Measurements from ENCODE around the gene KDM4B. TPM values are rescaled to one million over a fixed set of nuclear protein-coding genes. Genes with fewer than 3 reads are reported as not detected.
A peak's percentile ranks its signal among the peaks of the same experiment; 100 is the strongest.
"Not testable (repeated sequence)": the region's sequence is repeated elsewhere in the genome, so short reads cannot be mapped to it uniquely, and the experiment has no call there.

KDM4B gene
- total RNA-seq, 2 experiments from 2014 or later: 33.9 to 35.8 TPM

DNA sequence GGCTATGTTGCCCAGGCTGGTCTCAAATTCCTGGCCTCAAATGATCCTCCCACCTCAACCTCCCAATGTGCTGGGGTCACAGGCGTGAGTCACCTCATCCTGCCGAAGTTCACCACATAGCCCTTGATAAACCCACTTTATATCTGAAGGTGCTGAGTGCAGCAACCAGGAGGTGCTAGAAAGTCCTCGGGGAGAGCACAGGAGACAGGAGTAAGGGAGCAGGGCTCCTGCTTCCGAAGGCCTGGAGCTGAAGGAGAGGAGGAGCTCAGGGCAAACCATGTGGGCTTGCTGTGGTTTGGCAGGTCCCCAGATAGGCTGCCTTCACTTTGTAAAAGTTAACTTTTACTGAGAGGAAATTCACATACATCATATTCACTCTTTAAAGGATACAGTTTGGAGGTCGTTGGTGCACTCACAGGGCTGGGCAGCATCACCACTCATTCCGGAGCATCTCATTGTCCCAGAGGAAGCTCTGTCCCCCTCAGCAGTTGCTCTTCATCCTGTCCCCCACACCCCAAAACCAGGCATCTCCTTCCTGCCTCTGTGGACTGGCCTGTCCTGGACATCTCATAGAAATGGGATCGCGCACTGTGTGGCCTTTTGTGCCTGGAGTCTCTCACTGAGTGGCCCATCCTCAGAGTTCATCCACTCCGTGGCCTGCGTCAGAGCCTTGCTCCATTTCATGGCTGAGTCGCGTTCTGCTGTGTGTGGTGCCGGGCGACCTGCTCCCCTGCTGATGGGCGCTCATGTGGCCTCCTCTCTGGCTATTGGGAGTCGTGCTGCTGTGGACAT lies 49.5 kb downstream of the KDM4B start:
- DNase-seq (no peak), ATAC-seq (no peak)
- no peaks in the 10 kb centered on the region for H3K9me3 Mint-ChIP-seq (ENCODE audit: low read depth)
- no peaks in the 10 kb centered on the region for H3K27me3 Mint-ChIP-seq
- H3K4me3 Mint-ChIP-seq: no peak overlapping the region
- peaks cover 5% of the 10 kb centered on the region for H3K36me3 Mint-ChIP-seq (ENCODE audit: low read depth)
- no peak overlapping the region for H3K27ac Mint-ChIP-seq
- ChIA-PET POLR2A (no interaction called here), CTCF (interaction anchor here (0.6 kb wide), 2 partner anchors 10 to 30 kb away, joined by 3 read pairs; no protein-coding TSS in a partner anchor)
- peaks cover 2% of the 10 kb centered on the region for H3K4me1 Mint-ChIP-seq
- intact Hi-C loops (cut with DNase I, micrococcal nuclease): no loop called here

DNA sequence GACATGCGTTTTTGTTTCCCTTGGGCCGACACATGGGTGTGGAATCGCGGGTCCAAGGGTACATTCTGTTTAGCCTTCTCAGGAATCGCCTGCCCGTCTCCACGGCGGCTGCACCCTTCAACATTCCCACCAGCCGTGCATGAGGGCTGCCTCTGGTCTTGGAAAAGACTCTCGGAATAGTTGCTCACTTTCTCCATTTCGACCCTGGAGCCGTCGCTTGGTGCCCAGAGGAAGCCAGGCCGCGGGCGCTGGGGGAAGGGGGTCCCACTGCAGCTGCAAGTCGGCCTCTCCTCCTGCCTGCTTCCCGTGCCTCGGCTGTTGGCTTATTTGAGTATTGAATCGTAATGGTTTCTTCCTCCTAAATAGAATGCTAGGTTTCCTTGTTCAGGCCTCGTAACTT lies 51.5 kb downstream of the KDM4B start:
- peaks cover 5% of the 10 kb centered on the region for H3K36me3 Mint-ChIP-seq (ENCODE audit: low read depth)
- CTCF ChIA-PET: interaction anchor here (0.8 kb wide), 1 partner anchor 10 kb away, joined by 4 read pairs; no protein-coding TSS in a partner anchor
- ATAC-seq (no peak), DNase-seq (no peak)
- H3K9me3 Mint-ChIP-seq (ENCODE audit: low read depth): no peaks in the 10 kb centered on the region
- no peak overlapping the region for H3K27ac Mint-ChIP-seq
- no peak overlapping the region for H3K4me3 Mint-ChIP-seq
- intact Hi-C loops (cut with DNase I, micrococcal nuclease): no loop called here
- POLR2A ChIA-PET: no interaction called here
- no peaks in the 10 kb centered on the region for H3K27me3 Mint-ChIP-seq
- peaks cover 2% of the 10 kb centered on the region for H3K4me1 Mint-ChIP-seq

DNA sequence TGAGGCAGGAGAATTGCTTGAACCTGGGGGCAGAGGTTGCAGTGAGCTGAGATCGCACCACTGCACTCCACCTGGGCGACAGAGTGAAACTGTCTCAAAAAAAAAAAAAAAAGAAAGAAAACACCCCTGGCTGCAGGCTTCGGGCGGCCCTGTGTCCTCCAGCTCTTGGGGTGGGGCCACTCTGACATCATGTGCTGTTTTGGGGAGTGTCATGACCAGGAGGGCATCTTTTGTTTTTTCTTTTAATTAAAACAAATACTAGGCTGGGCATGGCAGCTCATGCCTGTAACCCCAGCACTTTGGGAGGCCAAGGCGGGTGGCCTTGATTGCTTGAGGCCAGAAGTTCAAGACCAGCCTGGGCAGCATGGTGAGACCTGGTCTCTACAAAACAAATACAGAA lies 52.1 kb downstream of the KDM4B start:
- ChIA-PET CTCF (interaction anchor here (0.8 kb wide), 1 partner anchor 10 kb away, joined by 4 read pairs; no protein-coding TSS in a partner anchor), POLR2A (no interaction called here)
- H3K27me3 Mint-ChIP-seq: no peaks in the 10 kb centered on the region
- H3K36me3 Mint-ChIP-seq (ENCODE audit: low read depth): peaks cover 5% of the 10 kb centered on the region
- no peaks in the 10 kb centered on the region for H3K9me3 Mint-ChIP-seq (ENCODE audit: low read depth)
- no peak for ATAC-seq
- H3K4me1 Mint-ChIP-seq: peaks cover 2% of the 10 kb centered on the region
- H3K27ac Mint-ChIP-seq: no peak overlapping the region
- no peak for DNase-seq
- no peak overlapping the region for H3K4me3 Mint-ChIP-seq
- intact Hi-C loops (cut with DNase I, micrococcal nuclease): no loop called here

DNA sequence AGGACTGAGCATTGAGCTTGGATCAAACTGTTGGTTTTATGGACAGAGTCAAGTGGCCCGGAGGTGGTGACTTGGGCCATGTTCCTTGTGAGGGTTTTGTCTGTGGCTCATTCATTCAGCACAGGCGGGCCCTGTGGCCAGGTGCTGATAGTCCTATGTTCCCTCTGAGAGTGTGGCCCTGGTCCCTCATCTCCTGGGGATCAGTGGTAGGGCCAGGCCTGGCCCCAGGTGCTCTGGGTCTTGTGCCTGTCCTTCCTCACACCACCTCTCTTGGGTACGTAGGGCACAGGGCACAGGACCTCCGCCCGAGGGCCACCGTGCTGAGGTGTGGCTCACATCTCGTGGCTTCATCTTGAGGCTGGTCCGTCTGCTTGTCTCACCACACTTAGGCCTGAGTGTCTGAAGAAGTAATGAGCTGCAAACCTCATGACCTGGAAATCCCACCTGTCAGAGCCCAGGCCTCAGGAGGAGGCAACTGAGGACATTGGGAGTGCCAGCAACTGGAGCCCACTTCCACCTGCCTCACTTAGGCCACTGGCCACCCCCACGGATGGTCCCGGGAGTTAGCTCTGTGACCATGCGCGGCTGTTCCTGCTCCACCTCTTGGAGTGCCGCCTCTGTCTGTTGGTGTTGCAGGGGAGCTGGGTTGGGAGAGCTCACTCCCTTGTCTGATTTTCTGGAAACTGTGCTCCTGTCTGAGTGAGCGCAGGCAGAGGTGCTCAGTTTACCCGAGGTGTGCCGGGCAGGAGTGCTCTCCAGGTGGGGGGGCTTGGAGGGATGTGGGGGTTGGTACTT lies 53.4 kb downstream of the KDM4B start:
- Mint-ChIP-seq H3K9me3 (ENCODE audit: low read depth) (no peaks in the 10 kb centered on the region), H3K36me3 (ENCODE audit: low read depth) (peaks cover 5% of the 10 kb centered on the region), H3K27me3 (no peaks in the 10 kb centered on the region), H3K4me3 (no peak overlapping the region), H3K4me1 (peaks cover 2% of the 10 kb centered on the region), H3K27ac (no peak overlapping the region)
- intact Hi-C loops (cut with DNase I, micrococcal nuclease): no loop called here
- DNase-seq (no peak), ATAC-seq (no peak)
- CTCF ChIA-PET: interaction anchor here (1.0 to 1.2 kb wide), 2 partner anchors 9 to 21 kb away, joined by 4 to 5 read pairs; no protein-coding TSS in a partner anchor
- POLR2A ChIA-PET: no interaction called here

DNA sequence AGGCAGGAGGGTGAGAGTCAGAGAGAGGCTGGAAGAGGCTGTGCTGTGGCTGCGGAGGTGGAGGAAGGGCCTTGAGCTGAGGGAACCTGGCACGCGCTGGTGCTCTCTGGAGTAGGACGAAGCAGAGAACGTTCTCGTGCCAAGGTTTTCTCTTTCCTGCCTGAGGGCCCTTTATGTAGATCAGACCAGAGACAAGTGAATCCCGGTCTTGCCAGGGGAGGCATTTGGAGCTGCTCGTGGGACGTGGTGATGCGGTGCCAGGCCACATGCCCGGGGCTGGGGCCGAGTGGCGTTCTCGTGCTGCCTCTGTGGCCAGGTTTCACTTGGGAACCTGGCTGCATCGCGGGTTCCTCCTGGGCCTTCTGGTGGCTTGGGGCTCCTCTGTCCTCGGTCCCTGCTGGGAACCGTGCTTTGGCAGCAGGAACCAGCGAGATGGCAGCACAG lies 54.2 kb downstream of the KDM4B start:
- intact Hi-C loops (cut with DNase I, micrococcal nuclease): no loop called here
- no peaks in the 10 kb centered on the region for H3K27me3 Mint-ChIP-seq

DNA sequence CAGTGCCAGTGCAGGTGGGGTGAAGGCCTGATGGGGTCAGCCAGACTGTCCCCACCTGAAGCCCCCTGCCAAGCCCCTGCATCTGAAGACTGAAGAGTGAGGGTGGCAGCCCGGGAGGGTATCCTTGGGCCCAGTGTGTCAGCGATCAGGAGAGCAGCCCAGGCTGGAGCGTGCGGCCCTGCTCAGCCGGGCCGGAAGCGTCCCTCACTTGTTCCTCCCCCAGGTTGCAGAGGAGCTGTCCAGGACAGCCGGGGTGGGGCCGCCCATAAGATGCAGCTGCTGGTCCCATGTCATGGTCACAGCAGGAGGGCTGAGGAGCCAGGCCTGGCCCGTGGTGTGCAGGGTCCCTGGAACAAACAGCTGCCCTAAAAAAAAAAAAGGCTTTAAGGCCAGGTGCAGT lies 55.4 kb downstream of the KDM4B start:
- no peak overlapping the region for H3K27ac Mint-ChIP-seq
- ChIA-PET POLR2A (no interaction called here), CTCF (no interaction called here)
- intact Hi-C loops (cut with DNase I, micrococcal nuclease): no loop called here
- H3K9me3 Mint-ChIP-seq (ENCODE audit: low read depth): no peaks in the 10 kb centered on the region
- H3K27me3 Mint-ChIP-seq: no peaks in the 10 kb centered on the region
- no peak for DNase-seq
- H3K36me3 Mint-ChIP-seq (ENCODE audit: low read depth): peaks cover 5% of the 10 kb centered on the region
- no peak for ATAC-seq
- peaks cover 7% of the 10 kb centered on the region for H3K4me1 Mint-ChIP-seq
- no peak overlapping the region for H3K4me3 Mint-ChIP-seq

More for the DNA sequence above, 54.2 kb downstream of the KDM4B start:
- no peak for DNase-seq
- no peak overlapping the region for H3K4me3 Mint-ChIP-seq
- no peak overlapping the region for H3K27ac Mint-ChIP-seq
- POLR2A ChIA-PET: no interaction called here
- ATAC-seq: no peak
- peaks cover 1% of the 10 kb centered on the region for H3K4me1 Mint-ChIP-seq
- CTCF ChIA-PET: interaction anchor here (1.0 kb wide), 1 partner anchor 22 kb away, joined by 4 read pairs; no protein-coding TSS in a partner anchor
- peaks cover 5% of the 10 kb centered on the region for H3K36me3 Mint-ChIP-seq (ENCODE audit: low read depth)
- H3K9me3 Mint-ChIP-seq (ENCODE audit: low read depth): no peaks in the 10 kb centered on the region

DNA sequence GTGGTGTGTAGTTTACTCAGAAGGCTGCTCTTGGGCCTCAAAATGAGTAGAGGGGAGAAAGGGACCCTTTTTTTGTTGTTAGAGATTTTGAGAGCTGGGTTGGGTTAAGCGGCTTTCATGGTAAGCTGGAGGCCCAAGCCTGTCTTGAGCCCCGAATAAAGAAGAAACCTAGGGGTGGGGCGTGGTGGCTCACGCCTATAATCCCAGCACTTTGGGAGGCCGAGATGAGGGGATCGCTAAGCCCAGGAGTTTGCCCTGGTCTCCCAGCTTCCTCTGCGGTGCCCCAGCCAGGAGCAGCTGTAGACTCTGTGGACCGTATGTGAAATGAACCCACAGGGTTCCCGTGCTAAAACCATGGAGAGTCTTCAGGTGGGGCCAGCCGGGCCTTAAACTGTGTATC lies 56.1 kb downstream of the KDM4B start:
- ATAC-seq (no peak), DNase-seq (no peak)
- Mint-ChIP-seq H3K4me3 (no peak overlapping the region), H3K27ac (no peak overlapping the region), H3K4me1 (peaks cover 8% of the 10 kb centered on the region), H3K27me3 (no peaks in the 10 kb centered on the region), H3K36me3 (ENCODE audit: low read depth) (peaks cover 5% of the 10 kb centered on the region), H3K9me3 (ENCODE audit: low read depth) (no peaks in the 10 kb centered on the region)
- ChIA-PET CTCF (interaction anchor here (0.6 to 3.0 kb wide), 3 partner anchors 17 to 215 kb away, joined by 3 to 11 read pairs (median 3); no protein-coding TSS in a partner anchor), POLR2A (no interaction called here)
- intact Hi-C loops (cut with DNase I, micrococcal nuclease): no loop called here

DNA sequence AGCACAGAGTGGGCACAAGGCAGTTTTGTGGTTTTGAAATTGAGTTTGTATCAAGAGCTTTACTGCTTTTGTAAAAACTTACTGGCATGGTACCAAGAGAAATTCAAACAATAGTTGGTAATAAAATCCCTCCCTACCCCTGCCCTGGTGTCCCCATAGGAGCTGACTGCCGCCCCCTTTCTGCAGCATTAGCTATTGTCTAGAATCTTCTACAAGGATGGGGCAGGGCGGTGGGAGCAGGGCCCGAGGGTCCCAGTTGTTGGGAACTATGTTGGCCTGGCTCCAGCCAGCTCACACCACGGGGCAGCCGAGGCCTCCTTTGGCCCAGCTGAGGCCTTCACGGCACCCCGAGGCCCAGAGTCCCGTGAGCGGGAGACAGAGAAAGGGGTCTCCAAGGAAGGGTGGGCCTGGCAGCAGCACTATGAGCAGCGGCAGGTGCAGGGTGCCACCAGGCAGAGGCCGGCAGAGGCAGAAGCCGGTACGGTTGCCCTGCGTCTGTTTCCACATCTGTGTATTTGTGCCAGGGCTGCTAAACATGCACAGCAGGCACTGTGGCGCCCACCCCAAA lies 57.9 kb downstream of the KDM4B start:
- intact Hi-C loops (cut with DNase I, micrococcal nuclease): no loop called here
- ChIA-PET POLR2A (no interaction called here), CTCF (interaction anchor here (0.7 to 3.0 kb wide), 5 partner anchors 12 to 220 kb away, joined by 3 to 13 read pairs (median 5); no protein-coding TSS in a partner anchor)
- H3K36me3 Mint-ChIP-seq (ENCODE audit: low read depth): no peaks in the 10 kb centered on the region
- no peaks in the 10 kb centered on the region for H3K9me3 Mint-ChIP-seq (ENCODE audit: low read depth)
- DNase-seq: no peak
- peaks cover 8% of the 10 kb centered on the region for H3K4me1 Mint-ChIP-seq
- no peak for ATAC-seq
- no peak overlapping the region for H3K27ac Mint-ChIP-seq
- H3K27me3 Mint-ChIP-seq: no peaks in the 10 kb centered on the region
- H3K4me3 Mint-ChIP-seq: no peak overlapping the region

DNA sequence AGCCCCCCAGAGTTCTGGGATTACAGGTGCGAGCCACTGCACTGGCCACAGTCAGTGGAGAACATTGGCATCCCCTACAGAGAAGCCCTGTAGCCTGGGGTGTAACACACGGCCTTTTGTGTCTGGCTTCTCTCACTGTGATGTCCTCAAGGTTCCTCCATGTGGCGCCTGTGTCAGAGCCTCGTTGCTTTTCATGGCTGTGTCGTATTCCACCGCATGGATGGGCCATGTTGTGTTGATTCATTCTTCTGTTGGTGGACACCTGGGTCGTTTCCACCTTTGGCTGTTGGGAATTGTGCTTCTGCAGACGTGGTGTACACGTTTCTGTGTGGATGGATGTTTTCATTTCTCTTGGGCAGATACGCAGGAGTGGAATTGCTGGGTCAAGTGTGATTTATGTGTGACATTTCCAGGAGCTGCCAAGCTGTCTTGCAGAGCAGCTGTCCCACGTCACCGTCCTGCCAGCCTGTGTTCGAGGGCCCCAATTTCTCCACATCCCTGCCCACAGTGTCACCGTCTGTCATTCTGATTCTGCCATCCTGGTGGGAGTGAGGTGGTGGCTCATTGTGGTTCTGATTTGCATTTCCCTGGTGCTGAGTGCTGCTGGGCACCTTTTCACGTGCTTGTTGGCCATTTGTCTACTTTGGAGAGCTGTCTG lies 59.4 kb downstream of the KDM4B start:
- Mint-ChIP-seq H3K9me3 (ENCODE audit: low read depth) (no peaks in the 10 kb centered on the region), H3K27ac (no peak overlapping the region), H3K4me3 (no peak overlapping the region), H3K4me1 (peaks cover 8% of the 10 kb centered on the region), H3K36me3 (ENCODE audit: low read depth) (no peaks in the 10 kb centered on the region), H3K27me3 (no peaks in the 10 kb centered on the region)
- CTCF ChIA-PET: interaction anchor here (0.7 to 3.7 kb wide), 7 partner anchors 10 to 388 kb away, joined by 3 to 24 read pairs (median 3); no protein-coding TSS in a partner anchor
- intact Hi-C loops (cut with DNase I, micrococcal nuclease): no loop called here
- ATAC-seq (no peak), DNase-seq (no peak)
- POLR2A ChIA-PET: no interaction called here

DNA sequence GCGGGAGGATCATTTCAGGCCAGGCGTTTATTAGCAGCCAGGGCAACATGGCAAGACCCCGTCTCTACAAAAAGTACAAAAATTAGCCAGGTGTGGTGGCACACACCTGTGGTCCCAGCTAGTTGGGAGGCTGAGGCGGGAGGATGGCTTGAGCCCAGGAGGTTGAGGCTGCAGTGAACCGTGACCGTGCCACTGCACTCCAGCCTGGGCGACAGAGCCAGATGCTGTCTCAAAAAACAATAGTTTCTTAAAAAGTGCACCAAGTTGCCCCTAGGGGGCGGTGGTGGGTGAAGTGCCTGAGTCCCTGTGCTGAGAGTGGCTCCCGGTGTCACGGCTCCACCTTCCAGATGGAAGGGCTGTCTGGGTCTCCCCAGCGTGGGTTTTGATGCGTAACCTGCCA lies 60.7 kb downstream of the KDM4B start:
- H3K9me3 Mint-ChIP-seq (ENCODE audit: low read depth); H3K27ac Mint-ChIP-seq; intact Hi-C loops (cut with DNase I, micrococcal nuclease); H3K36me3 Mint-ChIP-seq (ENCODE audit: low read depth); H3K4me3 Mint-ChIP-seq; H3K27me3 Mint-ChIP-seq; H3K4me1 Mint-ChIP-seq: not testable (repeated sequence)
- ChIA-PET POLR2A (interaction anchor here (0.6 to 0.7 kb wide), 2 partner anchors 15 to 220 kb away, joined by 3 read pairs; no protein-coding TSS in a partner anchor), CTCF (interaction anchor here (0.6 to 3.7 kb wide), 9 partner anchors 15 to 216 kb away, joined by 3 to 24 read pairs (median 3); no protein-coding TSS in a partner anchor)
- peak; percentile 85 for DNase-seq
- peak; percentile 69 for ATAC-seq
